HEK293T (cell line): ENCODE data around the gene UGT1A5.

Source experiments
- FOXM1 ChIP-seq: fragments of 450-650 bp; IDR thresholded peaks from 2 replicates; pipeline ENCODE4 v1.6.1; 2017; ENCODE audit warnings: mild to moderate bottlenecking, borderline replicate concordance
- LEF1 ChIP-seq: fragments of 450-650 bp; IDR thresholded peaks from 2 replicates; pipeline ENCODE4 v1.6.1; 2017; ENCODE audit warnings: mild to moderate bottlenecking, borderline replicate concordance
- NFRKB ChIP-seq: fragments of 450-650 bp; IDR thresholded peaks from 2 replicates; pipeline ENCODE4 v1.6.1; 2016; ENCODE audit warnings: mild to moderate bottlenecking, moderate library complexity
- SP1 ChIP-seq: fragments of 450-650 bp; IDR thresholded peaks from 2 replicates; pipeline ENCODE4 v1.6.1; 2017

DNA sequence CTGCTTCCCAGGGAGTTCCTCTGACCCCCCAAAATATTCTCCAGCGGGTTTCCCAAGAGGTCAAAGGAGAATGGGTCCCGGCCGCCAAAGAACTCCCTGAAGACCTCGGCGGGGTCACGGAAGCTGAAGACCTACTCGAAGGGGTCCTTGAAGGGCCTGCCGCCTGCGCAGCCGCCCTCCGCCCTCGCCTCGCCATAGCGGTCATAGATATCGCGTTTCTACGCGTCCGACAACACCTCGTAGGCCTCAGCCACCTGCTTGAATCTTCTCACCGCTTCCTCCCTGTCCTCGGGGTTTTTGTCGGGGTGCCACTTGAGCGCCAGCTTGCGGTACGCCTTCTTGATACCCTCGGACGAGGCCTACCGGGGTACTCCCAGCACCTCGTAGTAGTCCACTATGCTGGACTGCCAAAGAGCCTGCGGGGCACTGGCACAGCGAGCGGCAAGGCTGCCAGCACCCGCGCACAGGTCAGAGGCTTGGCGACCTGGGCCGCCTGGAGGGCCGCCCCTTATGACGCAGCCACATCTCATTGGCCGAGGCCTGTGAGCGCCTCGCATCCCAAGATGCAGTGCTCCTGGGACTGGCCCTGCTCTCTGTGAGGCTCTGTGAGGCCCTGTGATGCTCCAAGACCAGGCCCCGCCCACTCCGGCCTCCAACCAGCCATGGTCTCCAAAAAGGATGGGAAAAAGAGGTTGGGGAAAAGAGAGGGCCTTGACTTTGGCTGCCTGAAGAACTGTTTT, 42.3 kb downstream of the UGT1A5 start:
- TF ChIP-seq NFRKB (no peak), FOXM1 (no peak), LEF1 (no peak), SP1 (no peak)
